HG03175 (cell line): ENCODE data around the gene MAN1A1.

ENCODE experiments used
- ATAC-seq: cut with Tn5 transposase; IDR thresholded peaks from one replicate; pipeline ENCODE4 v1.9.1; 2021; ENCODE audit warnings: mild to moderate bottlenecking, moderate library complexity; ENCODE audit not compliant: unreplicated experiment

MAN1A1 gene

DNA sequence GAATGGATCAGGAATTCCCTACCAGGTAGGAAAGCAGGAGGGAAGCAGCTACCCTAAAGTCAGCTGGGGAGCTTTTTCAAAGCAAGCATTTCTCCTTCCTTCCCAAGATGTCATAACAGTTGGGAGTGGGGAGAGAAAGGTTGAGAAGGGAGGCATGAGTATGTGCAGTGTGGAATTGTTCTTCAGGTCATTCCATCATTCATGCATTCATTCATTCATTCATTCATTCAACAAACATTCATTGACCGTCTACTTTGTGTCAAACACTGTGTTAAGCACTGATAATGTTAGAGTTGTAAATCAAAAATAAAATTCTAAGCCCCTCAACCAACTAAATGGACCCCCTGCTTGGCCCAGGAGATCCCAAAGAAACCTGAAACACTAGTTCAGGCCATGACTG lies 221.9 kb downstream of the MAN1A1 start:
- ATAC-seq = no peak
